IPS-18a (cell line): ENCODE results near the gene S100A10.

ENCODE experiments used
- H3K27ac ChIP-seq: one replicate; pipeline ENCODE4 v1.5.1; 2013; ENCODE audit warnings: low read length
- H3K27me3 ChIP-seq: one replicate; pipeline ENCODE4 v1.6.1; 2013; ENCODE audit warnings: mild to moderate bottlenecking, low read length; ENCODE audit not compliant: control insufficient read depth, insufficient read depth
- H3K36me3 ChIP-seq: one replicate; pipeline ENCODE4 v1.6.1; 2013; ENCODE audit warnings: low read depth, low read length; ENCODE audit not compliant: control insufficient read depth
- H3K4me1 ChIP-seq: one replicate; pipeline ENCODE4 v1.6.1; 2013; ENCODE audit warnings: low read depth, low read length; ENCODE audit not compliant: control insufficient read depth
- H3K4me3 ChIP-seq: one replicate; pipeline ENCODE4 v1.5.1; 2013; ENCODE audit warnings: low read length
- H3K9ac ChIP-seq: one replicate; pipeline ENCODE4 v1.6.1; 2013; ENCODE audit warnings: mild to moderate bottlenecking, low read length, moderate library complexity
- H3K9me3 ChIP-seq: one replicate; pipeline ENCODE4 v1.6.1; 2013; ENCODE audit warnings: low read depth, low read length; ENCODE audit not compliant: control insufficient read depth

S100A10 gene

GRCh38 chr1:151968791-151969399 lies 24.8 kb downstream of the S100A10 start:
- Histone ChIP-seq H3K36me3 (no peaks in the 10 kb centered on the region), H3K9me3 (no peaks in the 10 kb centered on the region), H3K27ac (no peak overlapping the region), H3K9ac (no peak overlapping the region), H3K27me3 (no peaks in the 10 kb centered on the region), H3K4me3 (no peak overlapping the region), H3K4me1 (peaks cover 24% of the 10 kb centered on the region)

- Histone ChIP-seq H3K4me1 (peaks cover 20% of the 10 kb centered on the region), H3K36me3 (no peaks in the 10 kb centered on the region), H3K27me3 (no peaks in the 10 kb centered on the region), H3K4me3 (no peak overlapping the region), H3K27ac (no peak overlapping the region), H3K9ac (no peak overlapping the region), H3K9me3 (no peaks in the 10 kb centered on the region)
Observed at GRCh38 chr1:151968058-151968457, 25.6 kb downstream of the S100A10 start.

GRCh38 chr1:151967091-151967490 lies 26.6 kb downstream of the S100A10 start:
- no peak overlapping the region for H3K9ac ChIP-seq
- H3K4me1 ChIP-seq = peaks cover 10% of the 10 kb centered on the region
- H3K9me3 ChIP-seq = no peaks in the 10 kb centered on the region
- H3K4me3 ChIP-seq = no peak overlapping the region
- H3K27ac ChIP-seq = no peak overlapping the region
- H3K36me3 ChIP-seq = no peaks in the 10 kb centered on the region
- H3K27me3 ChIP-seq = no peaks in the 10 kb centered on the region

- H3K27ac ChIP-seq = no peak overlapping the region
- no peaks in the 10 kb centered on the region for H3K27me3 ChIP-seq
- no peak overlapping the region for H3K9ac ChIP-seq
- no peaks in the 10 kb centered on the region for H3K9me3 ChIP-seq
- no peak overlapping the region for H3K4me3 ChIP-seq
- H3K4me1 ChIP-seq = peaks cover 9% of the 10 kb centered on the region
- no peaks in the 10 kb centered on the region for H3K36me3 ChIP-seq
Observed at GRCh38 chr1:151966061-151966460, 27.6 kb downstream of the S100A10 start.

- H3K4me3 ChIP-seq = no peak overlapping the region
- H3K27ac ChIP-seq = no peak overlapping the region
- no peak overlapping the region for H3K9ac ChIP-seq
- no peaks in the 10 kb centered on the region for H3K27me3 ChIP-seq
- H3K4me1 ChIP-seq = peaks cover 9% of the 10 kb centered on the region
- no peaks in the 10 kb centered on the region for H3K36me3 ChIP-seq
- no peaks in the 10 kb centered on the region for H3K9me3 ChIP-seq
Observed at GRCh38 chr1:151964510-151964909, 29.1 kb downstream of the S100A10 start.

- H3K27me3 ChIP-seq = no peaks in the 10 kb centered on the region
- no peak overlapping the region for H3K27ac ChIP-seq
- no peak overlapping the region for H3K4me3 ChIP-seq
- H3K9me3 ChIP-seq = no peaks in the 10 kb centered on the region
- H3K9ac ChIP-seq = no peak overlapping the region
- peaks cover 2% of the 10 kb centered on the region for H3K4me1 ChIP-seq
- H3K36me3 ChIP-seq = no peaks in the 10 kb centered on the region
Observed at GRCh38 chr1:151963288-151963687, 30.4 kb downstream of the S100A10 start.

GRCh38 chr1:151961833-151962232 lies 31.8 kb downstream of the S100A10 start:
- Histone ChIP-seq H3K4me3 (no peak overlapping the region), H3K27me3 (no peaks in the 10 kb centered on the region), H3K4me1 (no peaks in the 10 kb centered on the region), H3K36me3 (no peaks in the 10 kb centered on the region), H3K27ac (no peak overlapping the region), H3K9me3 (no peaks in the 10 kb centered on the region), H3K9ac (no peak overlapping the region)

- Histone ChIP-seq H3K9me3 (no peaks in the 10 kb centered on the region), H3K9ac (no peak overlapping the region), H3K4me3 (no peak overlapping the region), H3K27me3 (no peaks in the 10 kb centered on the region), H3K36me3 (no peaks in the 10 kb centered on the region), H3K27ac (no peak overlapping the region), H3K4me1 (no peaks in the 10 kb centered on the region)
Observed at GRCh38 chr1:151960780-151961513, 32.7 kb downstream of the S100A10 start.

GRCh38 chr1:151958959-151959358 lies 34.7 kb downstream of the S100A10 start:
- H3K4me1 ChIP-seq = no peaks in the 10 kb centered on the region
- H3K27me3 ChIP-seq = no peaks in the 10 kb centered on the region
- no peak overlapping the region for H3K4me3 ChIP-seq
- no peak overlapping the region for H3K27ac ChIP-seq
- H3K36me3 ChIP-seq = no peaks in the 10 kb centered on the region
- no peaks in the 10 kb centered on the region for H3K9me3 ChIP-seq
- H3K9ac ChIP-seq = no peak overlapping the region

- Histone ChIP-seq H3K4me1 (no peaks in the 10 kb centered on the region), H3K9ac (no peak overlapping the region), H3K9me3 (no peaks in the 10 kb centered on the region), H3K27ac (no peak overlapping the region), H3K27me3 (no peaks in the 10 kb centered on the region), H3K4me3 (no peak overlapping the region), H3K36me3 (no peaks in the 10 kb centered on the region)
Observed at GRCh38 chr1:151956957-151957497, 36.6 kb downstream of the S100A10 start.

GRCh38 chr1:151953409-151954094 lies 40.1 kb downstream of the S100A10 start:
- Histone ChIP-seq H3K27me3 (no peaks in the 10 kb centered on the region), H3K9ac (no peak overlapping the region), H3K4me3 (no peak overlapping the region), H3K27ac (no peak overlapping the region), H3K4me1 (no peaks in the 10 kb centered on the region), H3K9me3 (no peaks in the 10 kb centered on the region), H3K36me3 (no peaks in the 10 kb centered on the region)
